GM19035 (cell line): ENCODE results near the gene UNC13D.
"Not testable (repeated sequence)": the region's sequence is repeated elsewhere in the genome, so short reads cannot be mapped to it uniquely, and the experiment has no call there.

Experiments
- ATAC-seq: cut with Tn5 transposase; IDR thresholded peaks from one replicate; pipeline ENCODE4 v1.9.1; 2021; ENCODE audit not compliant: unreplicated experiment

The UNC13D gene

DNA sequence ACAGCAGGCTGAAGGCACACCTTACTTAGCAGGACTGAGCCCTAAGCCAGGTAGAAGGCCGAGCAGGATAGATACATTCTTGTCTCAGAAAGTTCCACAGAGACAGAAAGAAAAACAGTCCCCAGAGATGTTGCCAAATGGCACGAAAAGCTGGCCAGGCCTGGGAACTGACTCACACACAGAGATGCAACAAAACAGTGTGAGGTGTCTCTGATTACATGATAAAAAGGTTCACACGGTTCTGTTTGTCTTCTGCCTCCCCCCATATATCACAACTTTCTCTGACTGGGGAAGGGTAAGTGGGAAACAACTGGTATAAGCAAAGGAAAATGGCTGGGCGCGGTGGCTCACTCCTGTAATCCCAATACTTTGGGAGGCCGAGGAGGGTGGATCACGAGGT is 9.2 kb upstream of the UNC13D start:
- ATAC-seq, result no peak

DNA sequence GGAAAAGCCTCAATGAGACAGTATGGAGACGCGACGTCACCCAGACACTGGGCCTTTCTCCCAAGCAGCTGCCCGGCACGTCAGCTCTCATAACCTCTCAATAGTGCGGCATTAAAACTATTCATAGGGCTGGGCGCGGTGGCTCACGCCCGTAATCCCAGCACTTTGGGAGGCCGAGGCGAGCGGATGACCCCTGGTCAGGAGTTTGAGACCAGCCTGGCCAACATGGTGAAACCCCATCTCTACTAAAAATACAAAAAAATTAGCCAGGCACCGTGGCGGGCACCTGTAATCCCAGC is 7.4 kb upstream of the UNC13D start:
- not testable (repeated sequence) for ATAC-seq

DNA sequence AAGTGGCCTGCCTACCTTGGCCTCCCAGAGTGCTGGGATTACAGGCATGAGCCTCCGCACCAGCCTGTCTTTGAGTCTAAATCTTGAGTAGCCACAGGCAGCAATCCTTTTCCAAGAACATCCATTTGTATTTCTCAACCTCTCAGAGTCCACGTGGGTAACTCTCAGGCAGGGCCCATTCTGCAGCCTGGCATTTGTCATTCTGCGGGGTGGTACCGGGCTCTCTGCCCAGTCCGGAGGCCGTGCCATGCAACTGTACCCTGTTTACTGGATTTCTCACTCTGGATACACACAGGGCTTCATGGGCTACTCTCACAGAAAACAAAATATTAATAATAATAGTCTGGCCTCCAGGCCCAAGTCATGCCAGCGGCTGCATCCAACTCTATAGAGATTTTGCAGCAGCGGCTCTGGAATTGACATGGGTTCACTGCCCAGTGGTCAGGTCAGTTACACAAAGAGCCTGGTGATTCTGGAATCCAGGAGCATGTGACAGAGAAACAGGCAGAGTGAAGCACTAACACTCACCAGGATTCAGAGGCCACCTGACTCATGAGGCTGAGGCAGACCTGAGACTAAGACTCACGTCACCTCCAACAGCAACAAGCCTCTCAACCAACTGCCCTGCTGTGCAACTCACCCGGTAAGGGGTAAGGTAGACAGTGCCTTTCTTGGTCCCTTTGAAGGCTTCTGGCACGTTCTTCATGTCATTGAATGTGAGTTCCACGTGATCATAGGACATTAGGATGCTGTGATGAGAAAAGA is 6.9 kb upstream of the UNC13D start:
- ATAC-seq, result no peak

DNA sequence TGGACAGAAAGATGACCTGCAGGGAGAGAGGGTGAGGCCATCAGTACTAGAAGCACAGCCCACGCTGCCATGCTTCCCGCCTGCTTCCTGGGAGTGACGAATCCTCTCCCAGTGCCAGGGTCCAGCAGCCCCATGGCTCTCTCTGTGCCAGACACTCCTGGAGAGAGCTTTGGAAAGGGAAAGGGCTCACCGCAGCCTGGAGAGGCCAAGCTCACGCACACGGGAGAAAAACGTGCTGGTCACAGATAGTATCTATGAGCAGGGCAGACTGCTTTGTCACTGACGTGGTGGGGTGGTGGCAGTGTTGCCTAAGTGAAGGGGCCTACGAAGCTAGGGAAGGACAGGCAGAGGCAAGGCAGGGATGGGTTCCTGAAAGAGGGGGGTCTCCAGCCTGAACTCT is 5.5 kb upstream of the UNC13D start:
- no peak for ATAC-seq

DNA sequence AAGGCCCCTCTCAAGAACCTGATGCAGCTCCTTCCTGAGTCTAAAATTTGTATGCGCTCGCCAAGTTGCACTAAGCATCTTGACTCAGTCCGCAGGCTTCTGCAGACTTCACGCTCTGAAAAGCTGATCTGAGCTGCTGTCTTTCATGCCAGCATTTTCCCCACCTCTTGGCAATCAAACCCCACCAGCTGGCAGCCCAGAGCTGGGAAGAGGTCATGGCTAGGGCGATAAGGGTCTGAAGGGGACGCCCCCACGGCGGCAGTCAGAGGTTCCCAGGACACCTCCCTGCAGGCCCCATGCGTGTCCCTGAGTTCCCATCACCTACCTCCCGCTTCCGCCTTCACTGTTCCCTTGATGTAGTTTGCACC is 5.1 kb upstream of the UNC13D start:
- ATAC-seq, result no peak

DNA sequence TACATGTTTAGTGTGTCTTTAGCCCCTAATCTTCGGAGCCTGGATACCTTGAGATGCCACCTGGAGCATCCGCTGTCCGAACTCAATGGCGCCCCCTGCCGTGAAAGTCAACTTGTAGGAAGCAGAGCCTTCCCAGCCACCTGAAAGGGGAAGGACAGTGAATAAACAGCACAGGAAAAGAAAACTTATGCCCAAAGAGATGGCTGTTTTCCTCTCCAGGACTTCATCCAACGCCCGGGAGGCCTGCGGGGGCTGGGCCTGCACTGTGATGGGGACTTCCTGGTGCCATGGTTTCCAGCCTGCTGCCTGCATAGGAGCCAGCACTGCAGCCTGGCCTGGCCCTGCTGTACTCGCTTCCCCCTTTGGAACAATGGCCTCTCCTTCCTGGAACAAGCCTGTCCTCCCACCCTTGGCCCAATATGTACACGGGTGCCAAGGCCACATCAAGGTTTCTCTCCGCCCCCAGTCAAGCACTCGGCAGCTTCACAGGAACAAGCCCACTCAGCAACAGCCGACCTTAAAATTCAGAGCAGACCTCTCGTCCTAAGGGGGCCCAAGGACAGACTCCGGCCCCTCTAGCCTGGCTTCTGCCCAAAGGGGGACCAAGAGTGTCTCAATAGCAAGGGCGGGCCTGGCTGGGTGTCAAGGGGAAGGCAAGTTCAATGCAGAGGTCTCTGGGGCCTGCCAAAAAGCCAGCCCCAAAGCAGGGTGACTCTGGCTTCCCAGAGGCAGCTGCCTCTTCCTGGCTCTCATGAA is 4.5 kb upstream of the UNC13D start:
- ATAC-seq, result no peak

DNA sequence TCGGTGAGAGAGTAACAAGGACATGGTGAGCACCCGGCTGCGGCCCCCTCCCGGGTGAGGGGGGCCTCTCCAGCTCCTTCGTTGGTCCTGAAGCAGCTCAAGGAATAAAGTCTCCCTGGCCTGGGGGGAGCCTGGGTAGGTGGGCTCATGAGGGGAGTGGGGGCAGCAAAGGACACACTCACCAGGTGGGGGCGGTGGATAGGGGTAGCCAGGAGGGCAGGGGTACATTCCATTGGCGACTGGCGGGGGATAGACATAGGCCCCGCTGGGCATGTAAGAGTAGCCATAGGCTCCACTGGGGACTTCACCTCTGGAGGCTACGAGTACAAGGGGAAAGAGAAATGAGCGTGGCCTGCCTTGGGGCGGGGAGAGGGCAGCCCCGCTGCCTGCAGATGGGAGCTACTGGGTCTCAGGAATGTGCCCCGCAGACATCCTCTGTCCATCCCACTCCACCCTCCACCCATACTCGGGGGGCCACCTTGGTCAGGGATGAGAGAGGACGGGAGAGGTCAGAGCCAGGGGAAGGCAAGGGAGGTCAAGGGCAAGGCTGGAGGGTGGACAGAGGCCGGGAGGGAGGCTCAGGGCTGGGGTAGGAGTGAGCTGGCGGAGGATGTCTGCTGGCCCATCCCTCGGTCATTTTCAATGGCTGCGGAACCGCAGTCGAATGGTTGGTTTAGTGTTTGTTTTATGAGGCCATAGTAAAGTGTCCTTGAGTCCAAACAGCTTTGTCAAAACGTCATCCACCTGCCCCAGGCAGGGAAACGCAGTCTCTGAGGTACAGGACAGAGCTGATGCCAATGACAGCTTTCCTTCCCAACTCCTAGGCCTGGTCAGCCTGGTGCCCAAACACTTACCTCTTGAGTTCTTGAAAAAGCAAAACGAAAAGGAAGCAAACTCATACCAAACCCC is 3.7 kb upstream of the UNC13D start:
- ATAC-seq, result no peak

DNA sequence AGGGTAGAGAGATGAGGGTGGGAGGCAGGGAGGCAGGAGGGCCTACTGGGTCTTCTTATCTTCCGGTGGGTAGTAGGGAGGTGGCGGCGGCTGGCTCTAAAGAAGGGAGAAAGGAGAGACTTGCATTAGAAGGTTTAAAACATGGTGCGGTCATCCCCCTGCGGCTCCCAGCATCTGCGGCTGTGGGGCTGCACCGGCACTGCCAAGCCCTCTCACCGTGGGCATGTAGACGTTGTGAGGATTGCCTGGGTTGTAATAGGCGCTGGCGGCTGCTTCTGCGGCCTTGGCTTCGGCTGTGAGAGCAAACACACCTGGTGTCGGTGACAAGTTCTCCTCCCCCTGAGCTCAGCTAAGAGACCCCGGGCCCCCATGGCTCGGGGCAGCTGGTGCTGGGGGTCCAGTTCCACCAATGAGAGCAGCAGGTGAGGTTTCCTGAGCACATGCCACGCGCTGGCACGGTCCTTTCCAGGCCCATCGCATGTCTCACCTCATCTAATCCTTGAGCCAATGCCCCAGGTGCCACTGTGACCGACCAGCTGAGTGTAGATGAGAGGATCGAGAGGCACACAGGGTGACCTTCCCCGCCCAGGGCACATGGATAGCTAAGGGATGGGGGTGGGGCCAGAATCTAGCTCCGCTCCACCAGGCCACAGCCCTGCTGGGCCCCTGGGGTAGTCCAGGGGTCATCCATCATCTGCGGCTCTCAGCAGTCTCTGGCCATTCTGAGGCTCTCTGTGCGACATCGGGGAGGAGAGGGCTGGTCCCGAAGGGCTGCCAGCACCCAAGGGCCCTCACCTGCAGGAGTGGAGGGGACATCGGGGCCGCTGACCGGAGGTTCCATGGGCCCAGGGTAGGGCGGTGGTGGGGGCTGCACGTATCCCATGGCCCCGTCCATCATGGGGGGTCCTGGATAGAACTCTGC is 2.7 kb upstream of the UNC13D start:
- ATAC-seq, result no peak

DNA sequence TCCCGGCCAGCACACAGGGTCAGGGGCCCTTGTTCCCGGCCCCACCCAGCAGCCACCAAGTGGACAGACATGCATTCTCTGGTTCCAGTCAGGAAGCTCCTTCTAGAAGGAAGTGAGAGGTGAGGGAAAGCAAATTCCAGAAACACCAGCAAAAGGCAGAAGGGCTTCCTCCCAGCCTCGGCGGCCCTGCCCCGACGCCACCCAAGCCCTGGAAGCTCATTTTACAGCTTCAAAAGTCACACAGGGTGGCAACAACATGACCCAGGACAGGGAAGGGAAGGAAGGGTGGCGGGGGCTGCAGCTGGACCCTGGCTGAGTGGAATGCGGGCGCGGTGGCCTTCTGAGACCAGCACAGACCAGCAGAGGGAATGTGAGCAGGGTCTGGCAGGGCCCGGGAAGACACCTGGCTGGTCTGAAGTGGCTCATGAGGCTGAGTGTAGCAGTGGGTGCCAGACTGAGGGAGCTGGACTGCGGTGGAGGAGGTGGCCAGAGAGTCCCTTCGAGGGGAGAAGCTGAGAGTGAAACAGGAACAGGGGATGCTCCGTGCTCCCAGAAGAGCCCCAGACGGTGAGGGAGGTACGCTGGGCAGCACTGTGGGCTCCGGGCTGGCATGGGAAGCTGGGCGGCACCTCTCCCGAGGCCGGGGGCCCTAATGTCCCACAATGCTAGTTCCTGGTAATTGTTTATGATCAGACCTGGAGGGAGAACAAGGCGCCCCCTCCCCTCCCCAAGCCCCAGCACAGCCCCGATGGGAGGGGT is 1.9 kb upstream of the UNC13D start:
- no peak for ATAC-seq

DNA sequence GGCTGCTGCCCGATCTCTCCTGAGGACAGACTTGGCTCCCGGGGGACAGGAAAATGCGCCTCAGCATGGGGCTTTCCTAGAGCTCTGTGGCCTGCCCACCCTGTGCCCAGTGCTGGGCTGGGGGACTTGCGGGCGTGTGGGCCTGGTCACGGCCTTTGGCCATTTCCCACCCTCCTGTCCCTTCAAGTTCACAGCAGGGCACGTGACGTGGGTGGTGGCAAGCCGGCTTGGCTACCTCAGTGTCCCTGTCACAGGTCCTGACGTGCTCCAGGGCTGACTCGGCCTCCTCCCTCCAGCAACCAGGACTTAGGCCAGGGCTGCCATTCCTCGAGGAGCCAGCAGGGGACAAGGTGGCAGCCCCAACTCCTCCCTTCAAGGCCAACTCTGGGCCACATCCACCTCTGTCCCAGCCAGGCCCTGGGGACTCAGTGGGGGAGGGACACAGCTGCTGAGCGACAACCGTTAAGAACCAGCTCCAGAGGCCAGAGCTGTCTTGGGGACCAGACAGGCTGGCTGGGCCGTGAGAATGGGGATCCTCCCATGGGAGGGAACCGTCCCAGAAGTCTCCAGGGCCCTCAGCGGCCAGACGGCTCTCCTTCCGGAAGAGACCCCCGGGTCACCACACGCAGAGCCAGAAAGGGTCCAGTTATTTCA is 981 bp upstream of the UNC13D start:
- ATAC-seq, result peak; percentile 67

DNA sequence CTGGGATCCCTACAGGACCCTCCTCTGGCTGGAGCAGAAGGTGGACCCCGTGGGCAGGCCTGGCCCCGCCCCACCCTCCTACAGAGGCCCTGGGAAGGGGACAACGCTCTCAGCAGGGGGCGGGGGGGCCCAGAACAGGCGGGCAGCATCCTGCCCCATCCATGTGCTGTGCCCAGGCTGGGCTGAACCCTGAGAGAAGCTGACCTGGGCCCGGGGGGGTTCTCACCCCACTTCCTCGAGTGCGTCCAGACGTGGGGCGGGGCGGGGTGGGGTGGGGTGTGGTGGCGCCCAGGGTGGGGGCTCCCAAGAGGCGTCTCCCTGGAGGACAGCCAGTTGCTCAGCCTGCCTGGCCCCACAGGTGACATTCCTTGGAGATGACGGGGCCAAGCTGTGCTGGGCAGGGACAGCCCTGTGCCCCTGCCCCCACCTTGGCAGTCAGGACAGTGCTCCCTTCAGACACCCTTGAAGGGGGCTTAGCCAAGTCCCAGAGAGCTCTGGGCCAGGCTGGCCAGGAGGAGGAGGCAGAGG is 390 bp upstream of the UNC13D start:
- peak; percentile 21 for ATAC-seq

DNA sequence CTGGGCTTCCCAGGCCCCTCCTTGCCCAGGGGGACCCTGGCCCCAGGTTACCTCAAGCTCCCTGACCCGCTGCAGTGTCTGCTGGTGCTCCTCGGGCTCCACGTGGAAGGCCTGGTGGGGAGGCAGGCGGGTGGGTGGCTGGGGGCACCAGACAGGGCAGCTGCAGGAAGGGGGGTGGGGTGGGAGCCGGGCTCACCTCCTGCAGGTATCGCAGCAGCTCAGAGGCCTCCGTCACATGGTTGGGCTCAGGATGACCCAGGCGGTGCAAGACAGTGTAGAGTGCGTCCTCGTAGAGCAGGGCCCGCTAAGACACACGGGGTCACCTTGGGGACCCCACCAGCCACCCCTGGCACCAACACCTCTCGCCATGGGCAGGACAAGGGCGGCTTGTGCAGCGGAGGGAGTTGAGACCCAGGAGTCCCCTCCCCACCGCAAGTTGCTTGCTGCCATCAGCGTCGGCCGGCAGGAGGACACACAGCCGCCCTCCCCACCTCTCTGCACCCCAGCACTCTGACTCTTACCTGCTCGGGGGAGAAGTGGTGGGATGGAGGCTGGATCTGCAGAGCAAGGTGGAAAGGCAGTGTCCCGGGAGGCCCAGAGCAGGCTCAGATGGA is 1.1 kb downstream of the UNC13D start:
- ATAC-seq, result no peak

DNA sequence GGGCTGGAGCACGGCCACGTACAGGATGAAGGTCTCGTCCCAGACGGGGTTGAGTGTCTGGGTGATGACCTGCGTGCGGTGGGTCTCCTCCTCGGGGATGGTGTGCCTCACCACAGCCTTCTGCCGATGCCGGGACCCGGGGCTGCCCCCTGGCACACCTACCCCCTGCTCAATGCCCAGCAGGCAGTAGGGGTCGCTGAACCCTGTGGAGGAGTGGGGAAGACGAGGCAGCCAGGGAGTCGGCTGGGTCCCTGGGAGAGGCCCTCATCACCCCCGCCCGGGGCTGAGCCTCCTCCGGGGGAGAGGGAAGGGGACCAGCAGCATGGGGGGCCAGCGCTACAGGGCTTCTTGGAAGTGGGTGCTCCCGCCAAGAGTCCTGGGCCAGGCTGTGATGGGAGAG is 1.8 kb downstream of the UNC13D start:
- ATAC-seq, result no peak

DNA sequence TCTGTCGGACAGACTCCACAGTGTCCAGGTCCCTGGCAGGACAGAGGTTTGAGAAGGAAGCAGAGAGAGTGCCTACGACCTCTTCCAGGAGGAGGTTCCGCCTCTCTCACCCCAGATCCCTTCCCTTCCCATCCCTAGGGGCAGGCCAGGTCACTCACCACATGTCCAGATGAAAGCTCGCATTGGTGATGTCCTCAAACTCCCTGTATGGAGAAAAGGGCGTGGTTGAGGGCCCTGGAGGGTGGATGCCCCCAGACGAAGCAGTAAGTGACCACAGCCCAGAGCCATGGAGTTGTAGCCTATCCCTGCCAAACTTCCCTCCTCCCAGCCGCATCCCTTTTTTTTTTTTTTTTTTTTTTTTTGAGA is 3.4 kb downstream of the UNC13D start:
- ATAC-seq, result no peak

DNA sequence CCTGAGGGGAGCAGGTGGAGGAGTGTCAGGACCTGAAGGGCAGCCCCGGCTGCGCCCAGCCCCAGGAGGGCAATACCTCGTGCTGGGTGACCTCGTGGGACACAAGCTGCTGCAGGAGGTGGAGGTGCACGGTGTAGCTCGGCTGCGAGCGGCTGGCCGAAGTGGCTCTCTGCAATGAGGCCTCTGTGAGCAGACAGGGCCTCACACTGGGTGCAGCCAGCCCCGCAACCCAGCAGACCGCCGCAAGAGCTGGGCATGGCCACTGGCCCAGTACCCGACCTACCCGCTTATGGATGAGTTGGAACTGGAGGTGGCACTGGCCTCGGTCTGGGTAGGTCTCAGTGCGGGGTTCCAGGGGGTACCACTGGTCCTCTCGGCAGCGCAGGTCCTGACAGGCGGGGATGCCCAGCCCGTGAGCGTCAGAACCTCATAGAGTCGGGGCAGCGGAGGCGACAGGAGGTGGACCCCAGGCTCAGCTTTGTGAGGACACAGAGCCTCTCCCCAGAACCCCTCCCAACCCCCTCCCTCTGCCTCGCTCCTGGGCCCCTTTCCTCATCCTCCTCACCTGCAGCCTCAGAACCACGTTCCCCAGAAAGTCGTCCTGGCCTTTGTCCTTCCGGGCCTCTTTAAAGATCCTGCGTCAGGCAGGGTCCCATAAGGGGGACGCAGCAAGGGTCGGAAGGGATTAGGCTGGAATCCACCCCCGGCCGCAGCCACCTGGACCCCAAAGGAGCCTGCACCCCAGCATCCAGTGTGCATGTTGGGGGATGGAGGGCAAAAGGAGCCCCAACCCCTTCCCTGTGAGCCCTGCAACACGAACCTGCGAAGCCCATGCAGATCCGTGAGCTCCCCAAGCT is 4.0 kb downstream of the UNC13D start:
- no peak for ATAC-seq

DNA sequence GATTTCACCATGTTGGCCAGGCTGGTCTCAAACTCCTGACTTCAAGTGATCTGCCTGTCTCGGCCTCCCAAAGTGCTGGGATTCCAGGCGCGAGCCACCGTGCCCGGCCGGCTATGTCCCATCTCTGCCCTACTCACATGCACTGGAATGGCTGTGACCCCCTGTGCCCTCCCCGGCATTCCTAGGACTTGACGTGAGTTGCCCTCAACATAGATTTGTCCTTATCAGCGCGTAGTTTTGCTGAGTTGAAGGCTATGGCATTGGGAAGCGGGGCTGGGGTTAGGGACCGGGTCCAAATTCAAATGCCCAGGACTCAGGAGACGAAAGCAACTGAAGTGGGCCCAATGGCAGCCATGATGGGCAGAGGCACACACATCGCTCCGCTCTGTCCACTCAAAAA is 5.8 kb downstream of the UNC13D start:
- no peak for ATAC-seq

DNA sequence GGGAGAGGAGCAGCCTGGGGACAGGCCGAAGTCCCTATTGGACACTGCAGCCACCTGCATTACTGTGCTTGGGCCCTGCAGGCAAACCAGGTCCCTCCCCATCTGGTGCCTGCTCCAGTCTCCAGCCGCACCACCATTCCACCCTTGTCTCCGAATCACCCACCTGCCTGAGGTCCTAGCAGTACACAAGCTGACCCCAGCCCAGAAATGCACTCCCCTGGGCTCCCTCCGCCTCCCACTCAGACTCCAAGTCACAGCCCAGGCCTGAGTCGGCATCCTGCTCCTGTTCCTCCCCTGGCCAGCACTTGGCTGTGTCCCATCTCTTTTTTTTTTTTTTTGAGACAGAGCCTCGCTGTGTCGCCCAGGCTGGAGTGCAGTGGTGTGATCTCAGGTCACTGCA is 6.3 kb downstream of the UNC13D start:
- no peak for ATAC-seq

DNA sequence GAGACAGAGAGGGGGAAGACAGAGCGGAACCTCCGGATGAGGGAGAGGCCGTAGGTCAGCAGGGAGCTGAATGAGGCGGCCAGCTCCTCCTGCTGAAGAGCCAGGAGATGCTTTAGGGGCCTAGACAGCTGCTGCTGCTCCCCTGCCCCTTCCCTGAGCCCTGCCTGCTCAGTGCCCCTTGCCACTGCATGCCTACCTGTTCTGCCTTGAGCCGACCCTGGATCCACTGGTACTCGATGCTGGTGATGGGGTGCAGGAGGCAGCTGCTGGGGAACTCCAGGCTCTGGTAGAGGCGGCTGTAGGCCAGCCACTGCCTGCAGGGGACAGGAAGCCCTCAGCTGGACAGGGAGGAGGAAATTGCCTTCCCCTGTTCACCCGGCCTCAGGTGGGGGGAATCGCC is 7.6 kb downstream of the UNC13D start:
- no peak for ATAC-seq
